HEK293 (cell line): ENCODE results near the gene ENKD1.

Source experiments
- ZBTB11 ChIP-seq: fragments of 450-650 bp; formaldehyde crosslinking; conservative IDR thresholded peaks from 2 replicates; pipeline ENCODE4 v1.5.1; 2016; ENCODE audit warnings: low read depth, missing biosample characterization, missing genetic modification characterization
- ZNF132 ChIP-seq: fragments of 450-650 bp; formaldehyde crosslinking; IDR thresholded peaks from 2 replicates; pipeline ENCODE4 v1.5.1; 2017; ENCODE audit warnings: missing biosample characterization, missing genetic modification characterization, borderline replicate concordance
- ZNF510 ChIP-seq: fragments of 450-650 bp; formaldehyde crosslinking; IDR thresholded peaks from 2 replicates; pipeline ENCODE4 v1.5.1; 2018; ENCODE audit warnings: mild to moderate bottlenecking, missing genetic modification characterization, missing biosample characterization; ENCODE audit not compliant: insufficient replicate concordance
- ZNF792 ChIP-seq: fragments of 450-650 bp; formaldehyde crosslinking; IDR thresholded peaks from 2 replicates; pipeline ENCODE4 v1.5.1; 2016; ENCODE audit warnings: missing biosample characterization, missing genetic modification characterization
- TF ChIP-seq, protein P1 (sequence below): fragments of 450-650 bp; formaldehyde crosslinking; IDR thresholded peaks from 2 replicates; pipeline ENCODE4 v1.5.1; 2016; ENCODE audit warnings: missing biosample characterization, missing genetic modification characterization
- TF ChIP-seq, protein P2 (sequence below): fragments of 450-650 bp; formaldehyde crosslinking; IDR thresholded peaks from 2 replicates; pipeline ENCODE4 v1.5.1; 2016; ENCODE audit warnings: missing biosample characterization, missing genetic modification characterization

GRCh38 chr16:67707790-67708189 is 41.2 kb upstream of the ENKD1 start:
- TF ChIP-seq, protein P1, sequence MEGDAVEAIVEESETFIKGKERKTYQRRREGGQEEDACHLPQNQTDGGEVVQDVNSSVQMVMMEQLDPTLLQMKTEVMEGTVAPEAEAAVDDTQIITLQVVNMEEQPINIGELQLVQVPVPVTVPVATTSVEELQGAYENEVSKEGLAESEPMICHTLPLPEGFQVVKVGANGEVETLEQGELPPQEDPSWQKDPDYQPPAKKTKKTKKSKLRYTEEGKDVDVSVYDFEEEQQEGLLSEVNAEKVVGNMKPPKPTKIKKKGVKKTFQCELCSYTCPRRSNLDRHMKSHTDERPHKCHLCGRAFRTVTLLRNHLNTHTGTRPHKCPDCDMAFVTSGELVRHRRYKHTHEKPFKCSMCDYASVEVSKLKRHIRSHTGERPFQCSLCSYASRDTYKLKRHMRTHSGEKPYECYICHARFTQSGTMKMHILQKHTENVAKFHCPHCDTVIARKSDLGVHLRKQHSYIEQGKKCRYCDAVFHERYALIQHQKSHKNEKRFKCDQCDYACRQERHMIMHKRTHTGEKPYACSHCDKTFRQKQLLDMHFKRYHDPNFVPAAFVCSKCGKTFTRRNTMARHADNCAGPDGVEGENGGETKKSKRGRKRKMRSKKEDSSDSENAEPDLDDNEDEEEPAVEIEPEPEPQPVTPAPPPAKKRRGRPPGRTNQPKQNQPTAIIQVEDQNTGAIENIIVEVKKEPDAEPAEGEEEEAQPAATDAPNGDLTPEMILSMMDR (tag by site-specific recombination), result no peak
- no peak for TF ChIP-seq ZNF132
- TF ChIP-seq ZBTB11 (tag by site-specific recombination), result no peak
- no peak for TF ChIP-seq ZNF510
- TF ChIP-seq, protein P2, sequence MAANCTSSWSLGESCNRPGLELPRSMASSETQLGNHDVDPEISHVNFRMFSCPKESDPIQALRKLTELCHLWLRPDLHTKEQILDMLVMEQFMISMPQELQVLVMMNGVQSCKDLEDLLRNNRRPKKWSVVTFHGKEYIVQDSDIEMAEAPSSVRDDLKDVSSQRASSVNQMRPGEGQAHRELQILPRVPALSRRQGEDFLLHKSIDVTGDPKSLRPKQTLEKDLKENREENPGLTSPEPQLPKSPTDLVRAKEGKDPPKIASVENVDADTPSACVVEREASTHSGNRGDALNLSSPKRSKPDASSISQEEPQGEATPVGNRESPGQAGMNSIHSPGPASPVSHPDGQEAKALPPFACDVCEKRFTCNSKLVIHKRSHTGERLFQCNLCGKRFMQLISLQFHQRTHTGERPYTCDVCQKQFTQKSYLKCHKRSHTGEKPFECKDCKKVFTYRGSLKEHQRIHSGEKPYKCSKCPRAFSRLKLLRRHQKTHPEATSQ, result no peak
- TF ChIP-seq ZNF792 (tag by site-specific recombination), result no peak
